Sigmoid colon (tissue), 7 donors: Measurements from ENCODE around the gene CTNNAL1. TPM values are rescaled to one million over a fixed set of nuclear protein-coding genes. Genes with fewer than 3 reads are reported as not detected.
"Not testable (repeated sequence)": the region's sequence is repeated elsewhere in the genome, so short reads cannot be mapped to it uniquely, and the experiment has no call there.

ENCODE experiments used
- DNase-seq: peaks from one replicate; pipeline ENCODE4 v3.0.0-alpha.2; 2019
- H3K27ac ChIP-seq, 4 donors: fragments of 200-600 bp; sonication (generic); one replicate each; pipeline ENCODE4 v1.5.1; 2016 to 2019; ENCODE audit warnings: mild to moderate bottlenecking in 1 of 4
- H3K27me3 ChIP-seq, 3 donors: fragments of 200-600 bp; sonication (generic); one replicate each; pipeline ENCODE4 v1.5.1; 2019; ENCODE audit warnings: mild to moderate bottlenecking in 1 of 3
- H3K36me3 ChIP-seq, 4 donors: fragments of 200-600 bp; sonication (generic); one replicate each; pipeline ENCODE4 v1.5.1; 2016 to 2019
- H3K4me1 ChIP-seq, 4 donors: fragments of 200-600 bp; sonication (generic); one replicate each; pipeline ENCODE4 v1.5.1; 2017 to 2019
- H3K4me3 ChIP-seq, 4 donors: fragments of 200-600 bp; sonication (generic); one replicate each; pipeline ENCODE4 v1.5.1; 2017 to 2019; ENCODE audit warnings: mild to moderate bottlenecking in 2 of 4, moderate library complexity in 1 of 4
- H3K9me3 ChIP-seq, 4 donors: fragments of 200-600 bp in 3 of 4; sonication (generic) in 3 of 4; one replicate each; pipeline versions ENCODE4 v1.5.1 to v1.6.1; 2013 to 2019
- EP300 ChIP-seq, 4 donors: sonication (generic); formaldehyde crosslinking; IDR thresholded peaks; one replicate each; pipeline ENCODE4 v1.6.1; 2017; ENCODE audit warnings: antibody characterized with exemption in 4 of 4
- POLR2A ChIP-seq, 2 donors: fragments of 450-650 bp; IDR thresholded peaks; one replicate each; pipeline ENCODE4 v1.6.1; 2016; ENCODE audit warnings: antibody characterized with exemption in 2 of 2, mild to moderate bottlenecking in 2 of 2, moderate library complexity in 2 of 2
- POLR2AphosphoS5 ChIP-seq, 4 donors: sonication (generic); formaldehyde crosslinking; IDR thresholded peaks; one replicate each; pipeline ENCODE4 v1.6.1; 2017; ENCODE audit warnings: antibody characterized with exemption in 4 of 4
- WGBS, 2 donors: extraction: QIAGEN DNeasy Blood & Tissue Kit; methylation state at CpG; one replicate each; pipeline ENCODE4 v1.1.7; 2013; 5-methylcytosine and 5-hydroxymethylcytosine counted together
- intact Hi-C: fragments of 100-400 bp; cut with DNase I; formaldehyde crosslinking; loops from one replicate; pipeline ENCODE4 v1.15.1; 2023
- polyA plus RNA-seq, 3 donors: library from polyadenylated mRNA; stranded (reverse); fragments of 200-250 nt; gene quantifications; one replicate each; pipeline ENCODE4 v1.2.3, GENCODE V29; 2013
- total RNA-seq, 4 donors: library from RNA; depleted of rRNA; stranded (reverse); fragments of >200 nt; gene quantifications; one replicate each; pipeline ENCODE4 v1.1.0, GENCODE V29; 2016
- TF ChIP-seq, protein P1 (sequence below), 4 experiments: fragments of 450-650 bp in 3 of 4; fragments of 200-600 bp in 1 of 4; IDR thresholded peaks; one replicate each; pipeline ENCODE4 v1.5.1; 2016 to 2019; ENCODE audit warnings: antibody characterized with exemption in 4 of 4, mild to moderate bottlenecking in 3 of 4, moderate library complexity in 2 of 4
- donor health status: healthy with polysubstance abuse.
- donor health status: Bipolar disorder and iron deficiency.
- donor health status: healthy.

Gene CTNNAL1
- total and polyA plus RNA-seq, 7 donors: 18.7 to 56.8 (median 36.4) TPM

DNA sequence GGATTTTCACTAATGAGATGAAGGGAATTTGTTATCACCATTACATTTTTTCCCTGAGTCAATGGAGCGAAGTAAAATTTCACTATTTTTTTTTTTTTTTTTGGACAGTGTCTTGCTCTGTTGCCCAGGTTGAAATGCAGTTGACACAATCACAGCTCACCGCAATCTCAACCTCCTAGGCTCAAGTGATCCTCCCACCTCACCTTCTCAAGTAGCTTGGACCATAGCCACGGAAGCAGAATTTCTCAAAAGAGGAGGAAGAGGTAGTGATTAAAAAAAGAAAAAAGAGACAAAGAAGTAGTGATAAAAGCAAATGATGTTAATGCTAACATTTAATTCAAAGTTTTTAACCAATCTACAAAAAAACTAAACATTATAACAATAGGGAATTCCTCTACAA, 109.1 kb downstream of the CTNNAL1 start:
- intact Hi-C loops: no loop called here
- peaks cover 18 to 98% (median 50%) of the 10 kb centered on the region in 4 donors for H3K36me3 ChIP-seq
- DNase-seq: no peak
- no peak overlapping the region for H3K4me3 ChIP-seq
- H3K27ac ChIP-seq: no peak overlapping the region
- no peak for TF ChIP-seq POLR2A (IDR thresholded peaks at IDR 0.05)
- TF ChIP-seq, protein P1, sequence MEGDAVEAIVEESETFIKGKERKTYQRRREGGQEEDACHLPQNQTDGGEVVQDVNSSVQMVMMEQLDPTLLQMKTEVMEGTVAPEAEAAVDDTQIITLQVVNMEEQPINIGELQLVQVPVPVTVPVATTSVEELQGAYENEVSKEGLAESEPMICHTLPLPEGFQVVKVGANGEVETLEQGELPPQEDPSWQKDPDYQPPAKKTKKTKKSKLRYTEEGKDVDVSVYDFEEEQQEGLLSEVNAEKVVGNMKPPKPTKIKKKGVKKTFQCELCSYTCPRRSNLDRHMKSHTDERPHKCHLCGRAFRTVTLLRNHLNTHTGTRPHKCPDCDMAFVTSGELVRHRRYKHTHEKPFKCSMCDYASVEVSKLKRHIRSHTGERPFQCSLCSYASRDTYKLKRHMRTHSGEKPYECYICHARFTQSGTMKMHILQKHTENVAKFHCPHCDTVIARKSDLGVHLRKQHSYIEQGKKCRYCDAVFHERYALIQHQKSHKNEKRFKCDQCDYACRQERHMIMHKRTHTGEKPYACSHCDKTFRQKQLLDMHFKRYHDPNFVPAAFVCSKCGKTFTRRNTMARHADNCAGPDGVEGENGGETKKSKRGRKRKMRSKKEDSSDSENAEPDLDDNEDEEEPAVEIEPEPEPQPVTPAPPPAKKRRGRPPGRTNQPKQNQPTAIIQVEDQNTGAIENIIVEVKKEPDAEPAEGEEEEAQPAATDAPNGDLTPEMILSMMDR (IDR thresholded peaks at IDR 0.05): no peak
- no peak for TF ChIP-seq POLR2AphosphoS5 (IDR thresholded peaks at IDR 0.05)
- no peak for TF ChIP-seq EP300 (IDR thresholded peaks at IDR 0.05)
- H3K4me1 ChIP-seq: no peaks in the 10 kb centered on the region
- WGBS, 2 donors: 95 to 97% methylated on average over 3 of the region's 3 CpGs
- H3K9me3 ChIP-seq: no peaks in the 10 kb centered on the region
- H3K27me3 ChIP-seq: no peaks in the 10 kb centered on the region

DNA sequence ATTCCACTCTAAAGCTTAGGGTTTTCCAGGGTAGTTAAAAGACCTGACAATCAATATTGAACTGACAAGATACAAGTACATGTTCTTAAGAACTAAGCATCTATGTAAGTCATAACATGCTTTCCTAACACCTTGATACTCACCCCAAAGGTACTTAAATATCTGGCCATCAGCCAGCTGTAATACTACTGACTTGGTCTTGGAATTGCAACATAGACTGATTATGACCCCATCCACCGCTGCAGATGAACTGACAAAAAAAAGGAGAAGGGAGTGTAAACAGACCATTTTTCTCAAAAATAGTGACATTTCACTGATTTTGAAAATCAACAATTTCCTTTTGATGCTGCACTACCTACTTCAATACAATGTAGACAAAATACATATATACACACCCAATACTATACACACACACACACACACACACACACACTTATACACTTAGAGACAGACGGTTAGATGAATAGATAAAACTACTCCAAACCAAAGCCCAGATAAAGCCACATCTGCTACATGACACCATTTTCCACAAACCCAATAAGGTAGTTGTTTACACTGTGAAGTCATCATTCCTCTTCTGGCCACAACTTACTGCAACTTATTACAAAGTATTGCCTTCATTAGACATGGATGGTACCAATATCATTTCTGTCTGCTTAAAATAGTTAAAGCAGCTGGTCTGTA, 109.7 kb downstream of the CTNNAL1 start:
- peaks cover 18 to 98% (median 49%) of the 10 kb centered on the region in 4 donors for H3K36me3 ChIP-seq
- WGBS, 2 donors: 79 to 86% methylated on average over 2 of the region's 2 CpGs

DNA sequence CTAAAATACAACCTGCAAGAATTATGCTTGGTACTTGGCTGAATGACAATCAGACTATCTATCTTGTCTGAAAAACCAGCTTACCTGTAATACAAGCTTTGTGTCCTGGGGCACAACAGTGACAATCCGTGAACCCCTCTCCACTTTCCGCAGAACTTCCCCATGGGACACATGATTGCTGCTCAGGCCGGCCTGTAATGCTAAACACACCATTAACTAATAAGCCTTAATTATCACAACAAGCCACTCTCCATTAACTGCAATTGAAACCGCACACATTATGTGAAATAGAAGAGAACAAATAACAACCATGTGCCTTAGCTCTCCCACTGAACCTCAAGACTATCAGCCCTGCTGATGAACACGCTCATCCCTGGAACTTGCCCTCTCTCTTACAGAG, 113.1 kb downstream of the CTNNAL1 start:
- Histone ChIP-seq H3K27me3 (no peaks in the 10 kb centered on the region), H3K27ac (no peak overlapping the region), H3K9me3 (no peaks in the 10 kb centered on the region), H3K4me3 (no peak overlapping the region), H3K4me1 (no peaks in the 10 kb centered on the region), H3K36me3 (peaks cover 24 to 98% (median 53%) of the 10 kb centered on the region in 4 donors)
- intact Hi-C loops: no loop called here
- DNase-seq: no peak
- TF ChIP-seq, protein P1 (IDR thresholded peaks at IDR 0.05): no peak
- no peak for TF ChIP-seq EP300 (IDR thresholded peaks at IDR 0.05)
- TF ChIP-seq POLR2AphosphoS5 (IDR thresholded peaks at IDR 0.05): no peak
- TF ChIP-seq POLR2A (IDR thresholded peaks at IDR 0.05): no peak
- WGBS, 2 donors: 94 to 97% methylated on average over 5 of the region's 5 CpGs

More for the DNA sequence above, 109.7 kb downstream of the CTNNAL1 start:
- Histone ChIP-seq H3K27ac (no peak overlapping the region), H3K4me3 (no peak overlapping the region), H3K4me1 (no peaks in the 10 kb centered on the region), H3K9me3 (no peaks in the 10 kb centered on the region), H3K27me3 (no peaks in the 10 kb centered on the region)
- no peak for TF ChIP-seq POLR2AphosphoS5 (IDR thresholded peaks at IDR 0.05)
- no peak for TF ChIP-seq EP300 (IDR thresholded peaks at IDR 0.05)
- TF ChIP-seq, protein P1 (IDR thresholded peaks at IDR 0.05): no peak
- no peak for TF ChIP-seq POLR2A (IDR thresholded peaks at IDR 0.05)
- intact Hi-C loops: no loop called here
- DNase-seq: no peak

DNA sequence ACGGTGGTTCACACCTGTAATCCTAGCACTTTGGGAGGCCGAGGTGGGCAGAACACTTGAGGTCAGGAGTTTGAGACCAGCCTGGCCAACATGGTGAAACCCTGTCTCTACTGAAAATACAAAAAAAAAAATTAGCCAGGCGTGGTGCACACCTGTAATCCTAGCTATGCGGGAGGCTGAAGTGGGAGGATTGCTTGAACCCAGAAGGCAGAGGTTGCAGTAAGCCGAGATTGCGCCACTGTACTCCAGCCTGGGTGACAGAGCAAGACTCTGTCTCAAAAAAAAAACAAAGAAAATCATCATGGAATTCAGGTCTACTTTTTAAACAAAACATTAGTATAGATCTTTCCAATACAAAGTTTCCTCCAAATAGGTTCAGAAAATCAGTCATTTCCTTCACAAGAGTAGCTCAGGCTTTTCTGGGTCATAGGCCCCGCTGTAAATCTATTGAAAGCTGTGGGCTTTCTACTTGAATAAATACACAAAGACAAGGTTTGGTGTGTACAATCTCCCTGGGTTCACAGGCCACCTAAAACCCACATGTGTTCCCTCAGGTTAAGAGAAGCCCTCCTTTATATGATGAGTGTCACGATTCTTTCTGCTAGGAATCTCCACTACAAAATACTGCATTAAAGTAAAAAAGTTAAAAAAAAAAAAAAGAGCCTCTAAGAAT, 114.1 kb downstream of the CTNNAL1 start:
- H3K4me3 ChIP-seq, H3K9me3 ChIP-seq, DNase-seq, H3K4me1 ChIP-seq, H3K27ac ChIP-seq, H3K27me3 ChIP-seq, intact Hi-C loops: not testable (repeated sequence)
- 98% methylated on average over 8 of the region's 8 CpGs for WGBS, 2 donors
- H3K36me3 ChIP-seq: peaks cover 28 to 98% (median 51%) of the 10 kb centered on the region in 4 donors

DNA sequence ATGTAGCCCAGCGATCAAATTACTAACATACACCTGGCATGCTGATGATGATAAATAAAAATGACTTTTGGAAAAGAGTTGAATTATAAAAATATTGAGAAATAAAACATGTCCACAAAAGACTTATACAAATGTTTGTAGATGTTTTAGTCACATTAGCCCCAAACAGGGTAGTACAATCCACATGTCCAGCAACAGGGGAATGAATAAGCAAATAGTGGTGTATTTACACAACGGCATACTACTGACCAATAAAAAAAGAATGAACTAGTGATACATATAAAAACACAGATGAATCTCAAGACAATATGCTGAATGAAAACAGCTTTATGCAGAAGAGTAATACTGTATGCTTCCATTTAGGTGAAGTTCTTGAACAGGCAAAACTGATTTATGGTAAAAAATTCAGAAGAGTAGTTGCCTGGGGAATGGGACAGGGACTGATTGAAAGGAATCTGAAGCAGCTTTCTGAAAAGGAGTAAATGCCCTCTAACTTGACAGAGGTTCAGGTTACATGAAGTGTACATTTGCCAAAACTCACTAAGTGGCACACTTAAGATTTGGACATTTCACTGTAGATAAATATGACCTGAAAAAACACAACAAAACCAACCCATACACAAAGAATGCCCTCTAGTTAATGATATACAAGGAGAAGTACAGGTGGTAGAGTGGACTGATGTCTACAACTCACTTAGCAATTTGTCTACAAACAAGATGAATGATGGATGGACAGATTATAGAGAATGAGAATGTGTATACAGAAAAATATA, 115.8 kb downstream of the CTNNAL1 start:
- 91 to 95% methylated on average over 2 of the region's 2 CpGs for WGBS, 2 donors
- TF ChIP-seq, protein P1 (IDR thresholded peaks at IDR 0.05): no peak
- TF ChIP-seq POLR2AphosphoS5 (IDR thresholded peaks at IDR 0.05): no peak
- no peak for TF ChIP-seq EP300 (IDR thresholded peaks at IDR 0.05)
- no peak for TF ChIP-seq POLR2A (IDR thresholded peaks at IDR 0.05)
- no peak for DNase-seq
- Histone ChIP-seq H3K4me3 (no peak overlapping the region), H3K27ac (no peak overlapping the region), H3K36me3 (peaks cover 25 to 98% (median 58%) of the 10 kb centered on the region in 4 donors), H3K4me1 (no peaks in the 10 kb centered on the region), H3K27me3 (no peaks in the 10 kb centered on the region), H3K9me3 (no peaks in the 10 kb centered on the region)
- intact Hi-C loops: no loop called here
